Muscle layer of colon (tissue), 2 donors: ENCODE data around the gene DOCK7.
"Not testable (repeated sequence)": the region's sequence is repeated elsewhere in the genome, so short reads cannot be mapped to it uniquely, and the experiment has no call there.

Experiments
- H3K27ac ChIP-seq: one replicate; pipeline ENCODE4 v1.7.0; 2013; ENCODE audit warnings: low read depth, mild to moderate bottlenecking, low read length, moderate library complexity
- H3K27me3 ChIP-seq, 2 donors: one replicate each; pipeline ENCODE4 v1.7.0; 2013; ENCODE audit warnings: low read length in 2 of 2, mild to moderate bottlenecking in 2 of 2; ENCODE audit not compliant: insufficient read depth in 2 of 2, control insufficient read depth in 1 of 2
- H3K36me3 ChIP-seq: one replicate; pipeline ENCODE4 v1.7.0; 2013; ENCODE audit warnings: mild to moderate bottlenecking, low read length; ENCODE audit not compliant: insufficient read depth
- H3K4me1 ChIP-seq: one replicate; pipeline ENCODE4 v1.7.0; 2013; ENCODE audit warnings: mild to moderate bottlenecking, low read length; ENCODE audit not compliant: insufficient read depth
- H3K4me3 ChIP-seq, 2 donors: one replicate each; pipeline ENCODE4 v1.7.0; 2013; ENCODE audit warnings: low read length in 2 of 2, low read depth in 1 of 2, mild to moderate bottlenecking in 1 of 2, moderate library complexity in 1 of 2
- H3K9ac ChIP-seq: one replicate; pipeline ENCODE4 v1.7.0; 2013; ENCODE audit warnings: low read length
- H3K9me3 ChIP-seq: one replicate; pipeline ENCODE4 v1.7.0; 2013; ENCODE audit warnings: mild to moderate bottlenecking, low read length
- donor health status: abdominal sarcoma.
- donor health status: Adenocarcinoma of cecum.

Gene DOCK7

GRCh38 chr1:62652387-62652786, 35.8 kb downstream of the DOCK7 start:
- Histone ChIP-seq H3K9ac (no peak overlapping the region), H3K27me3 (no peaks in the 10 kb centered on the region), H3K4me3 (no peak overlapping the region), H3K4me1 (peaks cover 6% of the 10 kb centered on the region), H3K9me3 (no peaks in the 10 kb centered on the region), H3K36me3 (peaks cover 2% of the 10 kb centered on the region), H3K27ac (no peak overlapping the region)

DNA sequence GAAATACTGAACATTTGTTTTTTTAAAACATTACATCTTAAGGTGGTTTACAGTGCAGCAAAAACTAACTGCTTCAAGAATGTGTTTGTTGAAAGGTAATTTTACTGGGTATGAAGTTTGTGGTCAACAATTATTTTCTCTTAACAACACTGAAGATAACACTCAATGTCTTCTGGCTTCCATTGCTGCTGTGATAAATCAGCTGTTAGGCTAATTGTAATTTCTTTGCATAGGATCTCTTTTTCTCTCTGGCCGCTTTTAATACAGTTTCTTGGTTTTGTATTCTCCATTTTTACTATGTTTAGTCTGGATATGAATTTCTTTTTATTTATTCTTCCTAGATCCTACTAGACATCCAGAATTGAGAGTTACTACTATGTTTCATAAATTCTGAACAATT, 44.9 kb downstream of the DOCK7 start:
- no peaks in the 10 kb centered on the region for H3K9me3 ChIP-seq
- H3K4me3 ChIP-seq: no peak overlapping the region
- no peaks in the 10 kb centered on the region for H3K27me3 ChIP-seq
- H3K36me3 ChIP-seq: peaks cover 24% of the 10 kb centered on the region
- no peak overlapping the region for H3K27ac ChIP-seq
- no peak overlapping the region for H3K9ac ChIP-seq
- no peaks in the 10 kb centered on the region for H3K4me1 ChIP-seq

DNA sequence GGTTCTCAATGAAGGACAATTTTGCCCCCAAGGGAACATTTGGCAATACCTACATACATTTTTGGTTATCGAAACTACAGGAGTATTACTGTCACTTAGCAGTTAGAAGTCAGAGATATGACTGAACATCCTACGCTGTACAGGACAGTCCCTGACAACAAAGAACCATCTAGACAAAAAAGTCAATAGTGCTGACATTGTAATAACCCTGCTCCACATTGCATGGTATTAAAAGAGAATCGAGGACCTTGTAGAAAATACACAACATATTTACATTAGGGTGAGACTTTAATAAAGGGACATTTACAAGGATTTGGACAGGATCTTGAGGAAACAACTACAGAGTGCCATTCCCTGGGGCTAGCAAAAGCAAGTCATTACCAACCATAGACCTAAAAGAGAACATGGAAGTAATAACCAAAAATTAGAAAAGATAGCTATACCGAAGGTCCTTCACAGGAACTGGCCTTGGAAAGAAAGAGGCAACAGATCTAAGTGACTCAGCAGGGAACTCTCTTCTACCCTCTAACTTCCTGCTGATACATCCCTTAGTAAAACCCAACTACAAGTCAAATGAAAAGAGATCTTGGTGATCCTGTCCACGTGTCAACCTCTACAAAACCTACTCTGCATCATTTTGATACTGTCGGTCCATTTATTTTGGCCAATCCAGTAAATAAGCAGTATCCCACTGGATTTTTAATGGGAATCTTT, 50.6 kb downstream of the DOCK7 start:
- Histone ChIP-seq H3K9ac (no peak overlapping the region), H3K4me1 (no peaks in the 10 kb centered on the region), H3K36me3 (peaks cover 18% of the 10 kb centered on the region), H3K27me3 (no peaks in the 10 kb centered on the region), H3K4me3 (no peak overlapping the region), H3K9me3 (no peaks in the 10 kb centered on the region), H3K27ac (no peak overlapping the region)

GRCh38 chr1:62628506-62628905, 59.7 kb downstream of the DOCK7 start:
- peaks cover 29% of the 10 kb centered on the region for H3K36me3 ChIP-seq
- no peaks in the 10 kb centered on the region for H3K9me3 ChIP-seq
- no peak overlapping the region for H3K9ac ChIP-seq
- H3K27me3 ChIP-seq: no peaks in the 10 kb centered on the region
- no peak overlapping the region for H3K4me3 ChIP-seq
- no peak overlapping the region for H3K27ac ChIP-seq
- no peaks in the 10 kb centered on the region for H3K4me1 ChIP-seq

GRCh38 chr1:62625415-62625814, 62.8 kb downstream of the DOCK7 start:
- H3K9ac ChIP-seq: no peak overlapping the region
- H3K27me3 ChIP-seq: no peaks in the 10 kb centered on the region
- H3K4me1 ChIP-seq: no peaks in the 10 kb centered on the region
- H3K27ac ChIP-seq: no peak overlapping the region
- no peak overlapping the region for H3K4me3 ChIP-seq
- H3K9me3 ChIP-seq: no peaks in the 10 kb centered on the region
- H3K36me3 ChIP-seq: peaks cover 4% of the 10 kb centered on the region

DNA sequence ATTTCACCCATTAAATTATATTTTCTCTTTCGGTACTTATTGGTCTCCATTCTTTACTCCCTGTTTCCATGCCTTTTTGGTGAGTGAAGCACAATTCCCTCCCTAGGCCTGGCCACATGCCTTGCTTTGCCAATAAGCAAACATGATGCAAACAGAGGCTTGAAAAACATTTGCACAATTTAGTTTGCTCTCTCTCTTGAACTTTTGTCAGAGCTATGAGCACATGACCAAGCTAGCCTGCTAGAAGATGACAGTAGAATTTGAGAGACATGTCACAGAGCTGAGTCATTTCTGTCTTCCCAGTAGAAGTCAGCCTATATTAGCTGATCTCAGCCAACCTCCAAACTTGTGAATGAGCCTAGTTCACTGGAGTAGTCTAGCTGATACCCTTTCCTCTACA, 66.3 kb downstream of the DOCK7 start:
- H3K4me1 ChIP-seq: no peaks in the 10 kb centered on the region
- no peaks in the 10 kb centered on the region for H3K36me3 ChIP-seq
- H3K27ac ChIP-seq: no peak overlapping the region
- H3K9me3 ChIP-seq: no peaks in the 10 kb centered on the region
- H3K27me3 ChIP-seq: no peaks in the 10 kb centered on the region
- H3K9ac ChIP-seq: no peak overlapping the region
- H3K4me3 ChIP-seq: no peak overlapping the region

DNA sequence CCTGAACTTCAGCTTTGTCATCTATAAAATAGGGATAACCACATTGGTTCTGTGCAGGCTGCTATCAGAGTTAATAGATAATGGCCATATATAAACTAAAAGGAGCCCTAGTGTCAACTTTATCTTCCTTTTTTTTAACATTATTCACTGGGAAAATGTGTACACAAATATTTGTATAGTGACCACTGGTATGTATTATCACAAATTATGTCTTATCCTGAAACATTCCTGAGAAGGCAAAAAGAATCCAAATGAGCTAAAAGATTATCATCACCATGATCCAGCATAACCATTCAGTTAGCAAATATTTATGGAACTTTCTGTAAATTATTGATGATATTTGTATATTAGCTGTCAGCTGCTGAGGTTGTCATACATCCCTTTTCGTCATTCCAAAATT, 74.3 kb downstream of the DOCK7 start:
- Histone ChIP-seq H3K9me3 (no peaks in the 10 kb centered on the region), H3K4me1 (no peaks in the 10 kb centered on the region), H3K27me3 (no peaks in the 10 kb centered on the region), H3K4me3 (no peak overlapping the region), H3K9ac (no peak overlapping the region), H3K36me3 (no peaks in the 10 kb centered on the region), H3K27ac (no peak overlapping the region)

DNA sequence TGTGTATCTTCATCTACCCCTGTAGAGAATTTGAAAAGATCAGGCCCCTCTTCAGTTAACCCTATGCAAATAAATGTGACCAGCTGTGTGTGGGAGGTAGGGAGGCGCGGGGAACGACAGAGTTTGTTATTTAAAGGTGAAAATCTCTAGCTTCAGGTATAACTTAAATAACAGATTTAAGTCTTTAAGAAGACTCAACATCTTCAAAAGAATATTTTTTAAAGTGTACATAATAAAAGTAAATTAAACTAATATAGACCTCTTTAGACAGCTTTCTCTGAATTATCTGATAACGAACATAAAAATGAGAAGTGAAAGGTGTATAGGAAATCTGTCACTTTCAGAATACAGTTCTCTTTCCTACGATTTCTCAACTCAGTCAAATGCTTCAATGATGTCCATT, 74.9 kb downstream of the DOCK7 start:
- Histone ChIP-seq H3K36me3 (no peaks in the 10 kb centered on the region), H3K9me3 (no peaks in the 10 kb centered on the region), H3K27ac (no peak overlapping the region), H3K9ac (no peak overlapping the region), H3K4me1 (no peaks in the 10 kb centered on the region), H3K27me3 (no peaks in the 10 kb centered on the region), H3K4me3 (no peak overlapping the region)

DNA sequence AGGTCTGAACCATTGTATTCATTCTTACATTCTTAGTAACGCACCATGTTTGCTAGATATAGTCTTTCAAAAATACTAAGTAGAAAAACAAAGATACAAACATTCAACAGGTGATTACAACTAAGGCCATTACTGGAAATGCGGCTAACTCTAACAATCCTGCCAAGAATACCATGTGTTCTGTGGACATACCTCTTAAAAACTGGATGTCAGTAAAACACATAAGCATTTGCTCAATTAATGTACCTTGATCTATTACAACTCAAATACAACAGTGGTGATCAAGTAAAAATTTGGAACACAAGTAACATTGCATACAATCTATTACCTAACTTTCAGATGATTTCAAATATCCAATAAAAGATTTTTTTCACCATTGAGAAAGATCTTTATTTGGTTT, 75.4 kb downstream of the DOCK7 start:
- no peaks in the 10 kb centered on the region for H3K9me3 ChIP-seq
- no peaks in the 10 kb centered on the region for H3K4me1 ChIP-seq
- H3K27ac ChIP-seq: no peak overlapping the region
- H3K4me3 ChIP-seq: no peak overlapping the region
- H3K9ac ChIP-seq: no peak overlapping the region
- no peaks in the 10 kb centered on the region for H3K36me3 ChIP-seq
- H3K27me3 ChIP-seq: no peaks in the 10 kb centered on the region

DNA sequence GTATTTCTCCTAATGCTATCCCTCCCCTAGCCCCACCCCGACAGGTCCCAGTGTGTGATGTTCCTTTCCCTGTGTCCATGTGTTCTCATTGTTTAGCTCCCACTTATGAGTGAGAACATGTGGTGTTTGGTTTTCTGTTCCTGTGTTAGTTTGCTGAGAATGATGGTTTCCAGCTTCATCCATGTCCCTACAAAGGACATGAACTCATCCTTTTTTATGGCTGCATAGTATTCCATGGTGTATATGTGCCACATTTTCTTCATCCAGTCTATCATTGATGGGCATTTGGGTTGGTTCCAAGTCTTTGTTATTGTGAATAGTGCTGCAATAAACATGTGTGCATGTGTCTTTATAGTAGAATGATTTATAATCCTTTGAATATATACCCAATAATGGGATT, 77.6 kb downstream of the DOCK7 start:
- H3K4me3 ChIP-seq, H3K27ac ChIP-seq, H3K9me3 ChIP-seq, H3K36me3 ChIP-seq, H3K4me1 ChIP-seq, H3K9ac ChIP-seq, H3K27me3 ChIP-seq: not testable (repeated sequence)

GRCh38 chr1:62608905-62609304, 79.3 kb downstream of the DOCK7 start:
- Histone ChIP-seq H3K36me3 (no peaks in the 10 kb centered on the region), H3K27ac (no peak overlapping the region), H3K4me3 (no peak overlapping the region), H3K9ac (no peak overlapping the region), H3K27me3 (no peaks in the 10 kb centered on the region), H3K4me1 (no peaks in the 10 kb centered on the region), H3K9me3 (no peaks in the 10 kb centered on the region)

DNA sequence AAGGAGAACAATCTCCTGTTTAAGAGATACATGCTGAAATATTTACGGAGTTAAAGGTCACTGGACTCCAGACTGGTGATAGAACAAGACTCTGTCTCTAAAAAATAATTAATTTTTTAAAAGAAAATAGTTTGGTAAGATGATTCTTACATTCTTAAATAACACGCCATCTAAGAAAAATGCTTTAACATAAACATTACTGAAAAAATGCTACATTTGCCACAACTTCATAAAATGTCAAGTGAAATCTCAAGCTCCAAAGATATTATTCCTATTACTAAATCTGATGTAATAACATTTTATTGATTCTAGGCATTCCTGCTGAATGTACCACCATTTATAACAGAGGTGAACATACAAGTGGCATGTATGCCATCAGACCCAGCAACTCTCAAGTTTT, 86.7 kb downstream of the DOCK7 start:
- Histone ChIP-seq H3K9ac (no peak overlapping the region), H3K27ac (no peak overlapping the region), H3K4me1 (no peaks in the 10 kb centered on the region), H3K9me3 (no peaks in the 10 kb centered on the region), H3K36me3 (no peaks in the 10 kb centered on the region), H3K4me3 (no peak overlapping the region), H3K27me3 (no peaks in the 10 kb centered on the region)
